ENCODE measurements around the gene P4HB. TPM values are rescaled to one million over a fixed set of nuclear protein-coding genes. Genes with fewer than 3 reads are reported as not detected.

Gene P4HB
- total RNA-seq, 1 experiment from 2014 or later, result 800 TPM

- DNase-seq (ENCODE audit: extremely low read depth, low read depth), result peak; percentile 92
Measured at GRCh38 chr17:81833160-81833920, 27.0 kb downstream of the P4HB start, which contains the start of gene MCRIP1. TSS of gene MCRIP1 (minus strand) at chr17:81833291. CDS start at chr17:81824506, 8,785 bp downstream.

- no peak for DNase-seq (ENCODE audit: extremely low read depth, low read depth)
Measured at GRCh38 chr17:81832608-81833159, 27.7 kb downstream of the P4HB start.

GRCh38 chr17:81831957-81832607 lies 28.3 kb downstream of the P4HB start:
- no peak for DNase-seq (ENCODE audit: extremely low read depth, low read depth)

- DNase-seq (ENCODE audit: extremely low read depth, low read depth), result no peak
Measured at GRCh38 chr17:81831563-81831956, 28.8 kb downstream of the P4HB start.

GRCh38 chr17:81829858-81830257 lies 30.5 kb downstream of the P4HB start:
- no peak for DNase-seq (ENCODE audit: extremely low read depth, low read depth)

GRCh38 chr17:81828656-81829055 lies 31.7 kb downstream of the P4HB start:
- no peak for DNase-seq (ENCODE audit: extremely low read depth, low read depth)

GRCh38 chr17:81825841-81826466 lies 34.4 kb downstream of the P4HB start:
- DNase-seq (ENCODE audit: extremely low read depth, low read depth), result no peak

GRCh38 chr17:81824595-81824994 lies 35.7 kb downstream of the P4HB start:
- no peak for DNase-seq (ENCODE audit: extremely low read depth, low read depth)

GRCh38 chr17:81823820-81824550 lies 36.4 kb downstream of the P4HB start:
- no peak for DNase-seq (ENCODE audit: extremely low read depth, low read depth)

- no peak for DNase-seq (ENCODE audit: extremely low read depth, low read depth)
Measured at GRCh38 chr17:81822996-81823819, 37.1 kb downstream of the P4HB start.

GRCh38 chr17:81822312-81822637 lies 38.1 kb downstream of the P4HB start:
- no peak for DNase-seq (ENCODE audit: extremely low read depth, low read depth)

GRCh38 chr17:81821603-81822311 lies 38.6 kb downstream of the P4HB start:
- peak; percentile 73 for DNase-seq (ENCODE audit: extremely low read depth, low read depth)

- DNase-seq (ENCODE audit: extremely low read depth, low read depth), result no peak
Measured at GRCh38 chr17:81821147-81821546, 39.2 kb downstream of the P4HB start.

- no peak for DNase-seq (ENCODE audit: extremely low read depth, low read depth)
Measured at GRCh38 chr17:81819708-81820107, 40.6 kb downstream of the P4HB start.

- DNase-seq (ENCODE audit: extremely low read depth, low read depth), result no peak
Measured at GRCh38 chr17:81817758-81818147, 42.6 kb downstream of the P4HB start.

- no peak for DNase-seq (ENCODE audit: extremely low read depth, low read depth)
Measured at GRCh38 chr17:81815646-81815986, 44.7 kb downstream of the P4HB start.

GRCh38 chr17:81814748-81815645 lies 45.3 kb downstream of the P4HB start:
- no peak for DNase-seq (ENCODE audit: extremely low read depth, low read depth)

- DNase-seq (ENCODE audit: extremely low read depth, low read depth), result no peak
Measured at GRCh38 chr17:81813861-81814683, 46.3 kb downstream of the P4HB start.

Measured in NCI-H460 (cell line).